Measurements from ENCODE around the gene SFXN5.

DNA sequence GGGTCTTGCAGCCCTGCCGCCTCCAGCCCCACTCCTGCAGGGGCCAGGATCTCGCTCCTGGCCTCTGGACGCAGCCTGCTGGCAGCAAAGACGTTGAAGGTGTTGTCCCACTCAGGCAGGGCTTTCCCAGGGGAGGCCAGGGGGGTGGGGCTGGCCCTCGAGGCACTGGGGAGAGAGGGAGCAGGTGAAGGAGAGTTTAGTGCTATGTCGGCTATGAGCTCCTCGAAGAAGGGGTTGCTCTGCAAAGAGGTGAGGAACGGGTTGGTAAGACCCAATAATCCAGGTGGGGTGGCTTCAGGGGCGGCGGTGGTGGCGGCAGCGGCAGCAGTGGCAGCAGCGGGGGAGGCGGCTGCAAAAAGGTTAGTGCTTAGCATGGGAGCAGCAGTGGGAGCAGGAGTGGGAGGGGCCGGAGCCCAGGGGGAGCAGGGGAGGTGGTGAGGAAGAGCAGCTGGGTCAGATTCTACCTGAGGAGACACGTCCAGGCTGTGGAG lies 9.7 kb upstream of the SFXN5 start:
- TF ChIP-seq, protein P1, sequence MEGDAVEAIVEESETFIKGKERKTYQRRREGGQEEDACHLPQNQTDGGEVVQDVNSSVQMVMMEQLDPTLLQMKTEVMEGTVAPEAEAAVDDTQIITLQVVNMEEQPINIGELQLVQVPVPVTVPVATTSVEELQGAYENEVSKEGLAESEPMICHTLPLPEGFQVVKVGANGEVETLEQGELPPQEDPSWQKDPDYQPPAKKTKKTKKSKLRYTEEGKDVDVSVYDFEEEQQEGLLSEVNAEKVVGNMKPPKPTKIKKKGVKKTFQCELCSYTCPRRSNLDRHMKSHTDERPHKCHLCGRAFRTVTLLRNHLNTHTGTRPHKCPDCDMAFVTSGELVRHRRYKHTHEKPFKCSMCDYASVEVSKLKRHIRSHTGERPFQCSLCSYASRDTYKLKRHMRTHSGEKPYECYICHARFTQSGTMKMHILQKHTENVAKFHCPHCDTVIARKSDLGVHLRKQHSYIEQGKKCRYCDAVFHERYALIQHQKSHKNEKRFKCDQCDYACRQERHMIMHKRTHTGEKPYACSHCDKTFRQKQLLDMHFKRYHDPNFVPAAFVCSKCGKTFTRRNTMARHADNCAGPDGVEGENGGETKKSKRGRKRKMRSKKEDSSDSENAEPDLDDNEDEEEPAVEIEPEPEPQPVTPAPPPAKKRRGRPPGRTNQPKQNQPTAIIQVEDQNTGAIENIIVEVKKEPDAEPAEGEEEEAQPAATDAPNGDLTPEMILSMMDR (IDR thresholded peaks at IDR 0.05): no peak
- TF ChIP-seq POLR2A (IDR thresholded peaks at IDR 0.05): no peak
